SK-N-SH treated with all-trans-retinoic acid at 6 μM for 48 hours (cell line): ENCODE measurements around the gene DMRTB1.
A peak's percentile ranks its signal among the peaks of the same experiment; 100 is the strongest.

Source experiments
- ATAC-seq: fragments of 200-7000 bp; cut with Tn5 transposase; 3 replicates; pipeline ENCODE4 v1.9.1; 2020; ENCODE audit warnings: mild to moderate bottlenecking, moderate library complexity
- ARNTL ChIP-seq: fragments of 450-650 bp; formaldehyde crosslinking; IDR thresholded peaks from 2 replicates; pipeline ENCODE4 v1.5.0; 2020; ENCODE audit warnings: low read depth, mild to moderate bottlenecking, moderate library complexity, borderline replicate concordance
- BACH2 ChIP-seq: fragments of 250-450 bp; sonication (Bioruptor Pico); IDR thresholded peaks from 2 replicates; pipeline ENCODE4 v1.9.0; 2021; ENCODE audit warnings: mild to moderate bottlenecking, borderline replicate concordance
- CSRNP3 ChIP-seq: fragments of 250-450 bp; sonication (Bioruptor Pico); IDR thresholded peaks from 2 replicates; pipeline ENCODE4 v1.5.1; 2021; ENCODE audit warnings: mild to moderate bottlenecking, moderate library complexity
- ESRRG ChIP-seq: fragments of 250-450 bp; sonication (Bioruptor Pico); IDR thresholded peaks from 2 replicates; pipeline ENCODE4 v1.6.1; 2021; ENCODE audit warnings: mild to moderate bottlenecking
- GLIS3 ChIP-seq: fragments of 250-450 bp; sonication (Bioruptor Pico); IDR thresholded peaks from 2 replicates; pipeline ENCODE4 v1.5.0; 2020; ENCODE audit warnings: mild to moderate bottlenecking, moderate library complexity
- ISL1 ChIP-seq: fragments of 250-450 bp; sonication (Bioruptor Pico); IDR thresholded peaks from 2 replicates; pipeline ENCODE4 v2.1.2; 2022; ENCODE audit warnings: mild to moderate bottlenecking, moderate library complexity
- OSR1 ChIP-seq: fragments of 250-450 bp; sonication (Bioruptor Pico); IDR thresholded peaks from 2 replicates; pipeline ENCODE4 v1.8.0; 2022; ENCODE audit warnings: moderate library complexity, mild to moderate bottlenecking, inconsistent platforms
- PATZ1 ChIP-seq: fragments of 250-450 bp; sonication (Bioruptor Pico); IDR thresholded peaks from 2 replicates; pipeline ENCODE4 v1.8.0; 2020; ENCODE audit warnings: mild to moderate bottlenecking, moderate library complexity, borderline replicate concordance
- POU6F1 ChIP-seq: fragments of 250-450 bp; sonication (Bioruptor Pico); IDR thresholded peaks from 2 replicates; pipeline ENCODE4 v1.8.0; 2021; ENCODE audit warnings: low read depth, mild to moderate bottlenecking, moderate library complexity, borderline replicate concordance
- PPARA ChIP-seq: fragments of 250-450 bp; sonication (Bioruptor Pico); IDR thresholded peaks from 2 replicates; pipeline ENCODE4 v1.5.0; 2020; ENCODE audit warnings: mild to moderate bottlenecking, borderline replicate concordance
- RARB ChIP-seq: fragments of 250-450 bp; sonication (Bioruptor Pico); IDR thresholded peaks from 2 replicates; pipeline ENCODE4 v1.8.0; 2021; ENCODE audit warnings: mild to moderate bottlenecking, moderate library complexity
- SNAI2 ChIP-seq: fragments of 250-450 bp; sonication (Bioruptor Pico); IDR thresholded peaks from 2 replicates; pipeline ENCODE4 v1.5.0; 2020; ENCODE audit warnings: mild to moderate bottlenecking, moderate library complexity
- TCF4 ChIP-seq: fragments of 250-450 bp; sonication (Bioruptor Pico); IDR thresholded peaks from 2 replicates; pipeline ENCODE4 v1.8.0; 2021; ENCODE audit warnings: mild to moderate bottlenecking, moderate library complexity, borderline replicate concordance
- TOX ChIP-seq: fragments of 250-450 bp; sonication (Bioruptor Pico); IDR thresholded peaks from 2 replicates; pipeline ENCODE4 v1.8.0; 2021; ENCODE audit warnings: mild to moderate bottlenecking, moderate library complexity, borderline replicate concordance
- TSHZ2 ChIP-seq: fragments of 250-450 bp; sonication (Bioruptor Pico); IDR thresholded peaks from 2 replicates; pipeline ENCODE4 v1.5.0; 2020; ENCODE audit warnings: mild to moderate bottlenecking, moderate library complexity
- ZC3H10 ChIP-seq: fragments of 250-450 bp; sonication (Bioruptor Pico); IDR thresholded peaks from 2 replicates; pipeline ENCODE4 v1.5.1; 2021; ENCODE audit warnings: mild to moderate bottlenecking, moderate library complexity
- ZFP3 ChIP-seq: fragments of 250-450 bp; sonication (Bioruptor Pico); IDR thresholded peaks from 2 replicates; pipeline ENCODE4 v1.5.0; 2020; ENCODE audit warnings: mild to moderate bottlenecking, moderate library complexity
- ZFP30 ChIP-seq: fragments of 450-650 bp; formaldehyde crosslinking; IDR thresholded peaks from 2 replicates; pipeline ENCODE4 v1.5.0; 2022; ENCODE audit warnings: mild to moderate bottlenecking, moderate library complexity
- ZNF565 ChIP-seq: fragments of 450-650 bp; formaldehyde crosslinking; conservative IDR thresholded peaks from 2 replicates; pipeline ENCODE4 v1.5.0; 2020; ENCODE audit warnings: low read depth, mild to moderate bottlenecking, moderate library complexity
- ZNF70 ChIP-seq: fragments of 450-650 bp; formaldehyde crosslinking; IDR thresholded peaks from 2 replicates; pipeline ENCODE4 v1.5.0; 2020; ENCODE audit warnings: mild to moderate bottlenecking, moderate library complexity
- ZNF8 ChIP-seq: fragments of 450-650 bp; formaldehyde crosslinking; IDR thresholded peaks from 2 replicates; pipeline ENCODE4 v1.5.0; 2020; ENCODE audit warnings: mild to moderate bottlenecking, moderate library complexity

DMRTB1 gene

GRCh38 chr1:53473463-53473862 lies 14.3 kb downstream of the DMRTB1 start:
- ATAC-seq: peak; percentile 45; the same call in 1 of the 3 replicates

GRCh38 chr1:53475664-53476063 lies 16.5 kb downstream of the DMRTB1 start:
- ATAC-seq: no peak
- no peak for TF ChIP-seq GLIS3 (CRISPR knock-in tag)
- no peak for TF ChIP-seq TCF4 (CRISPR knock-in tag)
- no peak for TF ChIP-seq TSHZ2 (CRISPR knock-in tag)
- TF ChIP-seq ISL1 (CRISPR knock-in tag): no peak
- TF ChIP-seq ZNF565 (CRISPR knock-in tag): no peak
- TF ChIP-seq ZNF8 (CRISPR knock-in tag): no peak
- no peak for TF ChIP-seq CSRNP3 (CRISPR knock-in tag)
- no peak for TF ChIP-seq TOX
- TF ChIP-seq POU6F1 (CRISPR knock-in tag): no peak

More at GRCh38 chr1:53473463-53473862, 14.3 kb downstream of the DMRTB1 start:
- TF ChIP-seq PATZ1 (CRISPR knock-in tag) (no peak), RARB (no peak), TCF4 (CRISPR knock-in tag) (no peak), OSR1 (CRISPR knock-in tag) (no peak), ESRRG (CRISPR knock-in tag) (no peak)

- no peak for ATAC-seq
- TF ChIP-seq ZFP30 (CRISPR knock-in tag): no peak
- no peak for TF ChIP-seq PPARA
- no peak for TF ChIP-seq BACH2 (CRISPR knock-in tag)
- no peak for TF ChIP-seq SNAI2 (CRISPR knock-in tag)
- TF ChIP-seq TOX: no peak
- TF ChIP-seq ZC3H10 (CRISPR knock-in tag): no peak
- no peak for TF ChIP-seq ARNTL (CRISPR knock-in tag)
- TF ChIP-seq PATZ1 (CRISPR knock-in tag): no peak
- no peak for TF ChIP-seq ISL1 (CRISPR knock-in tag)
- TF ChIP-seq ZNF70 (CRISPR knock-in tag): no peak
- no peak for TF ChIP-seq ZFP3
- TF ChIP-seq GLIS3 (CRISPR knock-in tag): no peak
- TF ChIP-seq OSR1 (CRISPR knock-in tag): no peak
These were observed 17.4 kb downstream of the DMRTB1 start for GRCh38 chr1:53476579-53476978.
